ENCODE measurements around the gene SLC44A5.

The SLC44A5 gene

GRCh38 chr1:75559136-75559535, 51.8 kb downstream of the SLC44A5 start:
- H3K9ac ChIP-seq (ENCODE audit: low read depth in 1 of 2, low read length in 2 of 2), result no peak overlapping the region
- no peaks in the 10 kb centered on the region for H3K36me3 ChIP-seq (ENCODE audit: control insufficient read depth in 1 of 2, insufficient read depth in 2 of 2, low read length in 2 of 2)
- H3K27me3 ChIP-seq (ENCODE audit: control insufficient read depth in 1 of 2, insufficient read depth in 2 of 2, low read length in 2 of 2), result no peaks in the 10 kb centered on the region
- no peaks in the 10 kb centered on the region for H3K9me3 ChIP-seq (ENCODE audit: control insufficient read depth in 1 of 2, low read length in 2 of 2)
- H3K4me3 ChIP-seq (ENCODE audit: low read depth in 1 of 2, low read length in 2 of 2), result no peak overlapping the region
- H3K27ac ChIP-seq (ENCODE audit: low read depth, low read length), result no peak overlapping the region
- no peaks in the 10 kb centered on the region for H3K4me1 ChIP-seq (ENCODE audit: control insufficient read depth in 1 of 2, insufficient read depth in 2 of 2, low read length in 2 of 2)

DNA sequence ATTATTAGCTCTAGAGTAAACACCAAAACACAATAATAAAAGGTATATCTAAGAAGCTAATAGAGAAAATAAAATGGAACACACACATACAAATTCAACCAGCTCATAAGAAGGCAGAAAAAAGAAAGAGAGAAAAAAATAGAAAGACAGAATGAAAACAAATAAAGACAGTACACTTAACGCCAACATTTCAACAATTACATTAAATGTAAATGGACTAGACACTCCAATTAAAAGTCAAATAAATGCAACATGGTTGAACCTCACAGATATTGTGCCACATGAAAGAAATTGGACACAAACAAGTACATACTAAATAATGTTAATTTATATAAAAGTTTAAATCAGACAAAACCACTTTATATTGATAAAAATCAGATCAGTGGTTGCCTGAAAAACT, 56.0 kb downstream of the SLC44A5 start:
- no peaks in the 10 kb centered on the region for H3K4me1 ChIP-seq (ENCODE audit: control insufficient read depth in 1 of 2, insufficient read depth in 2 of 2, low read length in 2 of 2)
- no peak overlapping the region for H3K27ac ChIP-seq (ENCODE audit: low read depth, low read length)
- no peak overlapping the region for H3K4me3 ChIP-seq (ENCODE audit: low read depth in 1 of 2, low read length in 2 of 2)
- H3K9ac ChIP-seq (ENCODE audit: low read depth in 1 of 2, low read length in 2 of 2), result no peak overlapping the region
- no peaks in the 10 kb centered on the region for H3K27me3 ChIP-seq (ENCODE audit: control insufficient read depth in 1 of 2, insufficient read depth in 2 of 2, low read length in 2 of 2)
- H3K9me3 ChIP-seq (ENCODE audit: control insufficient read depth in 1 of 2, low read length in 2 of 2), result no peaks in the 10 kb centered on the region
- no peaks in the 10 kb centered on the region for H3K36me3 ChIP-seq (ENCODE audit: control insufficient read depth in 1 of 2, insufficient read depth in 2 of 2, low read length in 2 of 2)

- H3K9me3 ChIP-seq (ENCODE audit: control insufficient read depth in 1 of 2, low read length in 2 of 2), result no peaks in the 10 kb centered on the region
- no peak overlapping the region for H3K9ac ChIP-seq (ENCODE audit: low read depth in 1 of 2, low read length in 2 of 2)
- H3K36me3 ChIP-seq (ENCODE audit: control insufficient read depth in 1 of 2, insufficient read depth in 2 of 2, low read length in 2 of 2), result no peaks in the 10 kb centered on the region
- H3K4me1 ChIP-seq (ENCODE audit: control insufficient read depth in 1 of 2, insufficient read depth in 2 of 2, low read length in 2 of 2), result no peaks in the 10 kb centered on the region
- no peak overlapping the region for H3K27ac ChIP-seq (ENCODE audit: low read depth, low read length)
- H3K27me3 ChIP-seq (ENCODE audit: control insufficient read depth in 1 of 2, insufficient read depth in 2 of 2, low read length in 2 of 2), result no peaks in the 10 kb centered on the region
- no peak overlapping the region for H3K4me3 ChIP-seq (ENCODE audit: low read depth in 1 of 2, low read length in 2 of 2)
Measured at GRCh38 chr1:75554181-75554580, 56.7 kb downstream of the SLC44A5 start.

GRCh38 chr1:75550559-75550958, 60.4 kb downstream of the SLC44A5 start:
- H3K27me3 ChIP-seq (ENCODE audit: control insufficient read depth in 1 of 2, insufficient read depth in 2 of 2, low read length in 2 of 2), result no peaks in the 10 kb centered on the region
- no peak overlapping the region for H3K27ac ChIP-seq (ENCODE audit: low read depth, low read length)
- no peaks in the 10 kb centered on the region for H3K4me1 ChIP-seq (ENCODE audit: control insufficient read depth in 1 of 2, insufficient read depth in 2 of 2, low read length in 2 of 2)
- H3K36me3 ChIP-seq (ENCODE audit: control insufficient read depth in 1 of 2, insufficient read depth in 2 of 2, low read length in 2 of 2), result no peaks in the 10 kb centered on the region
- H3K9me3 ChIP-seq (ENCODE audit: control insufficient read depth in 1 of 2, low read length in 2 of 2), result no peaks in the 10 kb centered on the region
- H3K4me3 ChIP-seq (ENCODE audit: low read depth in 1 of 2, low read length in 2 of 2), result no peak overlapping the region
- no peak overlapping the region for H3K9ac ChIP-seq (ENCODE audit: low read depth in 1 of 2, low read length in 2 of 2)

- no peaks in the 10 kb centered on the region for H3K4me1 ChIP-seq (ENCODE audit: control insufficient read depth in 1 of 2, insufficient read depth in 2 of 2, low read length in 2 of 2)
- no peak overlapping the region for H3K9ac ChIP-seq (ENCODE audit: low read depth in 1 of 2, low read length in 2 of 2)
- H3K27ac ChIP-seq (ENCODE audit: low read depth, low read length), result no peak overlapping the region
- H3K9me3 ChIP-seq (ENCODE audit: control insufficient read depth in 1 of 2, low read length in 2 of 2), result no peaks in the 10 kb centered on the region
- H3K36me3 ChIP-seq (ENCODE audit: control insufficient read depth in 1 of 2, insufficient read depth in 2 of 2, low read length in 2 of 2), result no peaks in the 10 kb centered on the region
- H3K27me3 ChIP-seq (ENCODE audit: control insufficient read depth in 1 of 2, insufficient read depth in 2 of 2, low read length in 2 of 2), result no peaks in the 10 kb centered on the region
- H3K4me3 ChIP-seq (ENCODE audit: low read depth in 1 of 2, low read length in 2 of 2), result no peak overlapping the region
Measured at GRCh38 chr1:75548721-75549480, 62.0 kb downstream of the SLC44A5 start.

GRCh38 chr1:75543705-75544104, 67.2 kb downstream of the SLC44A5 start:
- Histone ChIP-seq H3K9ac (ENCODE audit: low read depth in 1 of 2, low read length in 2 of 2) (no peak overlapping the region), H3K27ac (ENCODE audit: low read depth, low read length) (no peak overlapping the region), H3K27me3 (ENCODE audit: control insufficient read depth in 1 of 2, insufficient read depth in 2 of 2, low read length in 2 of 2) (no peaks in the 10 kb centered on the region), H3K4me1 (ENCODE audit: control insufficient read depth in 1 of 2, insufficient read depth in 2 of 2, low read length in 2 of 2) (no peaks in the 10 kb centered on the region), H3K4me3 (ENCODE audit: low read depth in 1 of 2, low read length in 2 of 2) (no peak overlapping the region), H3K36me3 (ENCODE audit: control insufficient read depth in 1 of 2, insufficient read depth in 2 of 2, low read length in 2 of 2) (no peaks in the 10 kb centered on the region), H3K9me3 (ENCODE audit: control insufficient read depth in 1 of 2, low read length in 2 of 2) (no peaks in the 10 kb centered on the region)

DNA sequence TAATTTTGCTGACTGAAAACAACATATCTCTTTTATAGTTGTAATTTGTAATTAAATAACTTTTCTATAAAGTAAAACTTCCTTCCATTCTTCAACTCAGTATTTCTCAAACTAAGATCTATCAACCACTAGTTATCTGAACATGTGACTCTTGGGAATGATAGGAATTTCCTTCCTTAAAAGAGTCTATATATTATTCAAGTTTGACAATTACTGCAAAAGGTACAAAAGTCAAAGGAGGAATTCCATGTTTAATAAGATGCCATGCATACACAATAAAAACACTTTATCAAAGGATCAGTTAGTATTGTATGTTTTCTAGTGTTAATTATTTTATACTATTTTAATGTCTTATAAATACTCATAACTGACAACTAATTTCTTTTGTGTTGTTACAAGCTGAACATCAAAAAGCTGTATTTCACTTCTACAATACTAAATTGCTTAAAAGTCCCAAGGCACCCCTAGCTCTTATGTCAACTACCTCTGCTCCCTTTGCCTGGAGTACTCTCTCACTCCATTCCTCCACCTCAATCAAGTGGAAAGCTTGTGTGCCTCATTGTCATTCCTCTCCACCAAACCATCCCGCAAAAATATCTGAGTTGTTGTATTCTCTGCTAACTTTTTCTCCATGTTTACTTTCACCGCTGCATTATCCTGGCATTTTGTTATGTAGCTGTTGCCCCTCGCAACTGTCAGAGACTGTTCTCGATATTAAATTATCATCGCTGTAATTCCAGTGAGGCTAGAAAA, 67.9 kb downstream of the SLC44A5 start:
- Histone ChIP-seq H3K36me3 (ENCODE audit: control insufficient read depth in 1 of 2, insufficient read depth in 2 of 2, low read length in 2 of 2) (no peaks in the 10 kb centered on the region), H3K4me1 (ENCODE audit: control insufficient read depth in 1 of 2, insufficient read depth in 2 of 2, low read length in 2 of 2) (no peaks in the 10 kb centered on the region), H3K9ac (ENCODE audit: low read depth in 1 of 2, low read length in 2 of 2) (no peak overlapping the region), H3K27ac (ENCODE audit: low read depth, low read length) (no peak overlapping the region), H3K27me3 (ENCODE audit: control insufficient read depth in 1 of 2, insufficient read depth in 2 of 2, low read length in 2 of 2) (no peaks in the 10 kb centered on the region), H3K9me3 (ENCODE audit: control insufficient read depth in 1 of 2, low read length in 2 of 2) (no peaks in the 10 kb centered on the region), H3K4me3 (ENCODE audit: low read depth in 1 of 2, low read length in 2 of 2) (no peak overlapping the region)

GRCh38 chr1:75539230-75540116, 71.4 kb downstream of the SLC44A5 start:
- H3K27ac ChIP-seq (ENCODE audit: low read depth, low read length), result no peak overlapping the region
- H3K27me3 ChIP-seq (ENCODE audit: control insufficient read depth in 1 of 2, insufficient read depth in 2 of 2, low read length in 2 of 2), result no peaks in the 10 kb centered on the region
- H3K4me1 ChIP-seq (ENCODE audit: control insufficient read depth in 1 of 2, insufficient read depth in 2 of 2, low read length in 2 of 2), result no peaks in the 10 kb centered on the region
- no peak overlapping the region for H3K4me3 ChIP-seq (ENCODE audit: low read depth in 1 of 2, low read length in 2 of 2)
- no peaks in the 10 kb centered on the region for H3K36me3 ChIP-seq (ENCODE audit: control insufficient read depth in 1 of 2, insufficient read depth in 2 of 2, low read length in 2 of 2)
- H3K9me3 ChIP-seq (ENCODE audit: control insufficient read depth in 1 of 2, low read length in 2 of 2), result no peaks in the 10 kb centered on the region
- H3K9ac ChIP-seq (ENCODE audit: low read depth in 1 of 2, low read length in 2 of 2), result no peak overlapping the region

DNA sequence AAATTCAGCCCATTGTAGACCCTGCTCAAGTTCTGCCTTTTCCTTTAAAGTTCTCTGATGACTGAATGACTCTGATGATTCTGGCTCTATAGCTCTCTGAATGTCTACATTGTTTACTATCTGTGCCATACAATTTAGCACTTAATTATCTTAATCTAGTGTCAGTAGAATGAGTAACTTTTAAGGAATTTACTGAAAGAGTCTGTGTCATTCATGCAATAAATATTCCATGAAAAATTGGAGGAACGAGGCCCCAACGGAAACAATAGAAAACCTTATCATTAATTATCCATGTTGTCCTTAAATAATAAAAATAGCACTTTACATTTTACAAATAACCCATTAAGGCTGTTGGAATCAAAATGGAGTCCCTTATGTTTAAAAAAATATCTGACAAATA, 77.8 kb downstream of the SLC44A5 start:
- H3K36me3 ChIP-seq (ENCODE audit: control insufficient read depth in 1 of 2, insufficient read depth in 2 of 2, low read length in 2 of 2), result no peaks in the 10 kb centered on the region
- H3K9me3 ChIP-seq (ENCODE audit: control insufficient read depth in 1 of 2, low read length in 2 of 2), result no peaks in the 10 kb centered on the region
- H3K27ac ChIP-seq (ENCODE audit: low read depth, low read length), result no peak overlapping the region
- H3K27me3 ChIP-seq (ENCODE audit: control insufficient read depth in 1 of 2, insufficient read depth in 2 of 2, low read length in 2 of 2), result no peaks in the 10 kb centered on the region
- H3K4me3 ChIP-seq (ENCODE audit: low read depth in 1 of 2, low read length in 2 of 2), result no peak overlapping the region
- no peaks in the 10 kb centered on the region for H3K4me1 ChIP-seq (ENCODE audit: control insufficient read depth in 1 of 2, insufficient read depth in 2 of 2, low read length in 2 of 2)
- no peak overlapping the region for H3K9ac ChIP-seq (ENCODE audit: low read depth in 1 of 2, low read length in 2 of 2)

GRCh38 chr1:75531570-75531969, 79.3 kb downstream of the SLC44A5 start:
- no peaks in the 10 kb centered on the region for H3K4me1 ChIP-seq (ENCODE audit: control insufficient read depth in 1 of 2, insufficient read depth in 2 of 2, low read length in 2 of 2)
- no peaks in the 10 kb centered on the region for H3K9me3 ChIP-seq (ENCODE audit: control insufficient read depth in 1 of 2, low read length in 2 of 2)
- H3K27ac ChIP-seq (ENCODE audit: low read depth, low read length), result no peak overlapping the region
- H3K36me3 ChIP-seq (ENCODE audit: control insufficient read depth in 1 of 2, insufficient read depth in 2 of 2, low read length in 2 of 2), result no peaks in the 10 kb centered on the region
- H3K27me3 ChIP-seq (ENCODE audit: control insufficient read depth in 1 of 2, insufficient read depth in 2 of 2, low read length in 2 of 2), result no peaks in the 10 kb centered on the region
- no peak overlapping the region for H3K4me3 ChIP-seq (ENCODE audit: low read depth in 1 of 2, low read length in 2 of 2)
- H3K9ac ChIP-seq (ENCODE audit: low read depth in 1 of 2, low read length in 2 of 2), result no peak overlapping the region

Data from duodenal mucosa (tissue), 2 donors.